GM23338 (cell line): ENCODE measurements around the gene MAST2. TPM values are rescaled to one million over a fixed set of nuclear protein-coding genes. Genes with fewer than 3 reads are reported as not detected.
"Not testable (repeated sequence)": the region's sequence is repeated elsewhere in the genome, so short reads cannot be mapped to it uniquely, and the experiment has no call there.

Experiments used
- ATAC-seq: fragments of 200-7000 bp; cut with Tn5 transposase; 3 replicates; pipeline ENCODE4 v1.9.1; 2020
- DNase-seq: peaks from one replicate; pipeline ENCODE4 v3.0.0-alpha.2; 2015; ENCODE audit warnings: low spot score
- H2AFZ ChIP-seq: fragments of 200-600 bp; sonication (generic); 2 replicates; pipeline ENCODE4 v1.8.0; 2016; ENCODE audit warnings: antibody characterized with exemption, mild to moderate bottlenecking, moderate library complexity
- H3F3A ChIP-seq: fragments of 200-600 bp; sonication (generic); replicated peaks from 2 replicates; pipeline ENCODE4 v1.8.0; 2017; ENCODE audit warnings: antibody characterized with exemption, mixed run types, low read depth
- H3K27ac ChIP-seq: fragments of 200-600 bp; sonication (generic); 2 replicates; pipeline ENCODE4 v1.6.1; 2016; ENCODE audit warnings: low read depth
- H3K27me3 ChIP-seq: fragments of 200-600 bp; sonication (generic); 2 replicates; pipeline ENCODE4 v1.8.0; 2016; ENCODE audit warnings: mild to moderate bottlenecking, mixed run types, moderate library complexity; ENCODE audit not compliant: insufficient read depth
- H3K36me3 ChIP-seq: fragments of 200-600 bp; sonication (generic); 2 replicates; pipeline ENCODE4 v1.8.0; 2016; ENCODE audit warnings: mild to moderate bottlenecking; ENCODE audit not compliant: insufficient read depth
- H3K4me1 ChIP-seq: fragments of 200-600 bp; sonication (generic); 2 replicates; pipeline ENCODE4 v1.8.0; 2016; ENCODE audit warnings: mild to moderate bottlenecking, moderate library complexity; ENCODE audit not compliant: insufficient read depth
- H3K4me2 ChIP-seq: fragments of 200-600 bp; sonication (generic); 2 replicates; pipeline ENCODE4 v1.7.1; 2017; ENCODE audit warnings: mixed run types
- H3K4me3 ChIP-seq: fragments of 200-600 bp; sonication (generic); 2 replicates; pipeline ENCODE4 v1.6.1; 2016; ENCODE audit warnings: mixed run types
- H3K79me2 ChIP-seq: fragments of 200-600 bp; sonication (generic); replicated peaks from 2 replicates; pipeline ENCODE4 v1.8.0; 2017; ENCODE audit warnings: mild to moderate bottlenecking; ENCODE audit not compliant: insufficient read depth
- H3K9me2 ChIP-seq: fragments of 200-600 bp; sonication (generic); 2 replicates; pipeline ENCODE4 v1.8.0; 2017; ENCODE audit not compliant: insufficient read depth
- H4K20me1 ChIP-seq: fragments of 200-600 bp; sonication (generic); replicated peaks from 2 replicates; pipeline ENCODE4 v1.8.0; 2017; ENCODE audit warnings: mild to moderate bottlenecking; ENCODE audit not compliant: insufficient read depth
- H3K27ac Mint-ChIP-seq: 2 replicates; pipeline ENCODE4 v1.8.0; 2020; ENCODE audit warnings: inconsistent platforms, mild to moderate bottlenecking, moderate library complexity, mixed read lengths
- H3K27me3 Mint-ChIP-seq: 3 replicates; pipeline ENCODE4 v1.8.0; 2022; ENCODE audit warnings: low read depth, mild to moderate bottlenecking, moderate library complexity, mixed read lengths, inconsistent platforms; ENCODE audit not compliant: insufficient read depth, poor library complexity
- H3K36me3 Mint-ChIP-seq: 3 replicates; pipeline ENCODE4 v1.8.0; 2021; ENCODE audit warnings: low read depth, mild to moderate bottlenecking, inconsistent platforms, moderate library complexity, mixed read lengths
- H3K4me1 Mint-ChIP-seq: 3 replicates; pipeline ENCODE4 v1.8.0; 2020; ENCODE audit warnings: mild to moderate bottlenecking, inconsistent platforms, mixed read lengths
- H3K4me3 Mint-ChIP-seq: 3 replicates; pipeline ENCODE4 v1.8.0; 2021; ENCODE audit warnings: moderate library complexity, mild to moderate bottlenecking, inconsistent platforms, mixed read lengths
- H3K9me3 Mint-ChIP-seq: 3 replicates; pipeline ENCODE4 v1.8.0; 2020; ENCODE audit warnings: moderate library complexity, mild to moderate bottlenecking, inconsistent platforms, mixed read lengths
- JUNB ChIP-seq: IDR thresholded peaks from one replicate; pipeline ENCODE4 v1.6.1; 2016; ENCODE audit warnings: antibody characterized with exemption; ENCODE audit not compliant: unreplicated experiment
- NANOG ChIP-seq: IDR thresholded peaks from 2 replicates; pipeline ENCODE4 v1.6.1; 2016; ENCODE audit warnings: antibody characterized with exemption, borderline replicate concordance
- POLR2AphosphoS5 ChIP-seq: IDR thresholded peaks from 2 replicates; pipeline ENCODE4 v1.6.1; 2016; ENCODE audit warnings: antibody characterized with exemption, low read depth
- ZNF114 ChIP-seq: fragments of 250-450 bp; sonication (Bioruptor Pico); IDR thresholded peaks from 2 replicates; pipeline ENCODE4 v1.5.0; 2020; ENCODE audit warnings: mild to moderate bottlenecking, moderate library complexity
- polyA plus RNA-seq: library from polyadenylated mRNA; unstranded; fragments of >200 nt; fragmentation: Nextera tagmentation; extraction: Ambion mirVana; gene quantifications from 2 replicates; pipeline ENCODE4 v1.2.1, GENCODE V29; 2016
- total RNA-seq: library from RNA; depleted of rRNA; stranded (reverse); fragments of >200 nt; shearing (Covaris generic); gene quantifications from 2 replicates; pipeline ENCODE4 v1.2.3, GENCODE V29; 2014
- TF ChIP-seq, protein P1 (sequence below): IDR thresholded peaks from one replicate; pipeline ENCODE4 v1.6.1; 2018; ENCODE audit warnings: antibody characterized with exemption; ENCODE audit not compliant: unreplicated experiment
- TF ChIP-seq, protein P2 (sequence below): IDR thresholded peaks from 2 replicates; pipeline ENCODE4 v1.6.1; 2016; ENCODE audit warnings: antibody characterized with exemption
- TF ChIP-seq, protein P3 (sequence below): fragments of 250-450 bp; sonication (Bioruptor Pico); IDR thresholded peaks from 2 replicates; pipeline ENCODE4 v1.5.0; 2020; ENCODE audit warnings: mild to moderate bottlenecking, moderate library complexity

The MAST2 gene
- total and polyA plus RNA-seq, 2 experiments from 2014 or later = 11.5 to 57.7 TPM

DNA sequence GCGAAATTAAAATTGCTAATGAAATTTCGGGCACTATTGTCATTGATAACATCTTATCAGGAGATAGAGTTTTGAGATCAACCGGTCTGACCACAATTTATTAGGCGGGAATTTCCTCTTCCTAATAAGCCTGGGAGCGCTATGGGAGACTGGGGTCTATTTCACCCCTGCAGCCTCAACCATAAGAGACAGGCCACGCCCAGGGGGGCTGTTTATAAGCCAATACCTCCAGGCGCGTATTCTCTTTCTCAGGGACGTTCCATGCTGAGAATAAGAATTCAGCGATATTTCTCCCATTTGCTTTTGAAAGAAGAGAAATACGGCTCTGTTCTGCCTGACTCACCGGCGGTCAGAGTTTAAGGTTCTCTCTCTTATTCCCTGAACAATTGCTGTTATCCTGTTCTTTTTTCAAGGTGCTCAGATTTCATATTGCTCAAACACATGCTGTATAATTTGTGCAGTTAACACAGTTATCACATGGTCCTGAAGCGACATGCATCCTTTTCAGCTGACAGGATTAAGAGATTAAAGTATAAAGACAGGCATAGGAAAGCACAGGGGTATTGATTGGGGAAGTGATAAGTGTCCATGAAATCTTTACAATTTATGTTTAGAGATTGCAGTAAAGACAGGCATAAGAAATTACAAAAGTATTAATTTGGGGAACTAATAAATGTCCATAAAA is 124.0 kb downstream of the MAST2 start:
- Histone ChIP-seq H3K79me2 (peaks cover 29% of the 10 kb centered on the region), H3K27ac (peak overlapping the region; percentile 93), H3K4me1 (peaks cover 59% of the 10 kb centered on the region), H3K4me3 (peak overlapping the region; percentile 48), H3K4me2 (peak overlapping the region; percentile 78)
- H3F3A ChIP-seq, H3K36me3 ChIP-seq, H4K20me1 ChIP-seq, H3K36me3 Mint-ChIP-seq, H2AFZ ChIP-seq, H3K9me3 Mint-ChIP-seq, H3K9me2 ChIP-seq, H3K27me3 ChIP-seq, H3K27me3 Mint-ChIP-seq: not testable (repeated sequence)
- Mint-ChIP-seq H3K4me3 (peak overlapping the region; percentile 61), H3K27ac (peak overlapping the region; percentile 91), H3K4me1 (peaks cover 63% of the 10 kb centered on the region)
- DNase-seq (peak; percentile 68), ATAC-seq (peak; percentile 9; the same call in 2 of the 3 replicates)

DNA sequence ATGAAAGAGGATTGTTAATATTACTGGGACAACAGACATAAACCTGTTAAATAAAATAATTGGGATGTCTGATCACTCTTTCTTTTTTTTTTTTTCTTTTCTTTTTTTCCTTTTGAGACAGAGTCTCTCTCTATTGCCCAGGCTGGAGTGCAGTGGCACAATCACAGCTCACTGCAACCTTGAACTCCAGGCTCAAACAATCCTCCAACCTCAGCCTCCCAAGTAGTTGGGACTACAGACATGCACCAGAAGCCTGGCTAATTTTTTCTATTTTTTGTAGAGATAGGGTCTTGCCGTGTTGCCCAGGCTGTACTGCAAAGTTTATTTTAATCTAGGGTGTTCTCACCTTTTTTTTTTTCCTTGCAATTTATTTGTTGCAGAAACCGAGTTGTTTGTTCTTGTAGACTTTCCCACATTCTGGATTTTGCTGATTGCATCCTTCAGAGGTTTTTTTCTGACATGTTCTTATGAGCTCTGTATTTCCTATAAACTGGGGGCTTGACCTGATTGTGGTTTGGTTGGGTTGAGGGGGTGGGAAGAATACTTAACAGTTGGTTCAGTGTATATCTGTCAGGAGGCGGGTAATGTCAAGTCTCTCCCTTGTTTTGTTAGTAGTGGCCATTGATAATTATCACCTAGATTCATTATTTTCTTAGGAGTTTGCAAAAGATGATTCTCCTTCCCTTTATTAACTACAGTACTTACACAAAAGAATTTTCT is 125.2 kb downstream of the MAST2 start:
- peaks cover 5% of the 10 kb centered on the region for H3K27me3 Mint-ChIP-seq
- H3K4me1 ChIP-seq = peaks cover 59% of the 10 kb centered on the region
- H3K4me2 ChIP-seq = peak overlapping the region; percentile 78
- no peaks in the 10 kb centered on the region for H3K36me3 ChIP-seq
- H4K20me1 ChIP-seq = no peaks in the 10 kb centered on the region
- H3K4me3 Mint-ChIP-seq = no peak overlapping the region
- no peak overlapping the region for H2AFZ ChIP-seq
- H3K27ac Mint-ChIP-seq = peak overlapping the region; percentile 85
- H3K9me3 Mint-ChIP-seq = no peaks in the 10 kb centered on the region
- peaks cover 59% of the 10 kb centered on the region for H3K4me1 Mint-ChIP-seq
- DNase-seq (no peak), ATAC-seq (no peak)
- peaks cover 29% of the 10 kb centered on the region for H3K79me2 ChIP-seq
- H3F3A ChIP-seq = no peaks in the 10 kb centered on the region
- no peaks in the 10 kb centered on the region for H3K9me2 ChIP-seq
- H3K36me3 Mint-ChIP-seq = no peaks in the 10 kb centered on the region; the same call in 2 of the 3 replicates
- H3K27me3 ChIP-seq = no peaks in the 10 kb centered on the region
- peak overlapping the region; percentile 84 for H3K27ac ChIP-seq
- peak overlapping the region; percentile 26 for H3K4me3 ChIP-seq
- no peak for TF ChIP-seq ZNF114 (CRISPR knock-in tag)
- TF ChIP-seq, protein P1, sequence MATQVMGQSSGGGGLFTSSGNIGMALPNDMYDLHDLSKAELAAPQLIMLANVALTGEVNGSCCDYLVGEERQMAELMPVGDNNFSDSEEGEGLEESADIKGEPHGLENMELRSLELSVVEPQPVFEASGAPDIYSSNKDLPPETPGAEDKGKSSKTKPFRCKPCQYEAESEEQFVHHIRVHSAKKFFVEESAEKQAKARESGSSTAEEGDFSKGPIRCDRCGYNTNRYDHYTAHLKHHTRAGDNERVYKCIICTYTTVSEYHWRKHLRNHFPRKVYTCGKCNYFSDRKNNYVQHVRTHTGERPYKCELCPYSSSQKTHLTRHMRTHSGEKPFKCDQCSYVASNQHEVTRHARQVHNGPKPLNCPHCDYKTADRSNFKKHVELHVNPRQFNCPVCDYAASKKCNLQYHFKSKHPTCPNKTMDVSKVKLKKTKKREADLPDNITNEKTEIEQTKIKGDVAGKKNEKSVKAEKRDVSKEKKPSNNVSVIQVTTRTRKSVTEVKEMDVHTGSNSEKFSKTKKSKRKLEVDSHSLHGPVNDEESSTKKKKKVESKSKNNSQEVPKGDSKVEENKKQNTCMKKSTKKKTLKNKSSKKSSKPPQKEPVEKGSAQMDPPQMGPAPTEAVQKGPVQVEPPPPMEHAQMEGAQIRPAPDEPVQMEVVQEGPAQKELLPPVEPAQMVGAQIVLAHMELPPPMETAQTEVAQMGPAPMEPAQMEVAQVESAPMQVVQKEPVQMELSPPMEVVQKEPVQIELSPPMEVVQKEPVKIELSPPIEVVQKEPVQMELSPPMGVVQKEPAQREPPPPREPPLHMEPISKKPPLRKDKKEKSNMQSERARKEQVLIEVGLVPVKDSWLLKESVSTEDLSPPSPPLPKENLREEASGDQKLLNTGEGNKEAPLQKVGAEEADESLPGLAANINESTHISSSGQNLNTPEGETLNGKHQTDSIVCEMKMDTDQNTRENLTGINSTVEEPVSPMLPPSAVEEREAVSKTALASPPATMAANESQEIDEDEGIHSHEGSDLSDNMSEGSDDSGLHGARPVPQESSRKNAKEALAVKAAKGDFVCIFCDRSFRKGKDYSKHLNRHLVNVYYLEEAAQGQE = no peak
- no peak for TF ChIP-seq NANOG
- TF ChIP-seq, protein P2, sequence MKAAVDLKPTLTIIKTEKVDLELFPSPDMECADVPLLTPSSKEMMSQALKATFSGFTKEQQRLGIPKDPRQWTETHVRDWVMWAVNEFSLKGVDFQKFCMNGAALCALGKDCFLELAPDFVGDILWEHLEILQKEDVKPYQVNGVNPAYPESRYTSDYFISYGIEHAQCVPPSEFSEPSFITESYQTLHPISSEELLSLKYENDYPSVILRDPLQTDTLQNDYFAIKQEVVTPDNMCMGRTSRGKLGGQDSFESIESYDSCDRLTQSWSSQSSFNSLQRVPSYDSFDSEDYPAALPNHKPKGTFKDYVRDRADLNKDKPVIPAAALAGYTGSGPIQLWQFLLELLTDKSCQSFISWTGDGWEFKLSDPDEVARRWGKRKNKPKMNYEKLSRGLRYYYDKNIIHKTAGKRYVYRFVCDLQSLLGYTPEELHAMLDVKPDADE = no peak
- TF ChIP-seq POLR2AphosphoS5 = no peak
- no peak for TF ChIP-seq JUNB
- TF ChIP-seq, protein P3, sequence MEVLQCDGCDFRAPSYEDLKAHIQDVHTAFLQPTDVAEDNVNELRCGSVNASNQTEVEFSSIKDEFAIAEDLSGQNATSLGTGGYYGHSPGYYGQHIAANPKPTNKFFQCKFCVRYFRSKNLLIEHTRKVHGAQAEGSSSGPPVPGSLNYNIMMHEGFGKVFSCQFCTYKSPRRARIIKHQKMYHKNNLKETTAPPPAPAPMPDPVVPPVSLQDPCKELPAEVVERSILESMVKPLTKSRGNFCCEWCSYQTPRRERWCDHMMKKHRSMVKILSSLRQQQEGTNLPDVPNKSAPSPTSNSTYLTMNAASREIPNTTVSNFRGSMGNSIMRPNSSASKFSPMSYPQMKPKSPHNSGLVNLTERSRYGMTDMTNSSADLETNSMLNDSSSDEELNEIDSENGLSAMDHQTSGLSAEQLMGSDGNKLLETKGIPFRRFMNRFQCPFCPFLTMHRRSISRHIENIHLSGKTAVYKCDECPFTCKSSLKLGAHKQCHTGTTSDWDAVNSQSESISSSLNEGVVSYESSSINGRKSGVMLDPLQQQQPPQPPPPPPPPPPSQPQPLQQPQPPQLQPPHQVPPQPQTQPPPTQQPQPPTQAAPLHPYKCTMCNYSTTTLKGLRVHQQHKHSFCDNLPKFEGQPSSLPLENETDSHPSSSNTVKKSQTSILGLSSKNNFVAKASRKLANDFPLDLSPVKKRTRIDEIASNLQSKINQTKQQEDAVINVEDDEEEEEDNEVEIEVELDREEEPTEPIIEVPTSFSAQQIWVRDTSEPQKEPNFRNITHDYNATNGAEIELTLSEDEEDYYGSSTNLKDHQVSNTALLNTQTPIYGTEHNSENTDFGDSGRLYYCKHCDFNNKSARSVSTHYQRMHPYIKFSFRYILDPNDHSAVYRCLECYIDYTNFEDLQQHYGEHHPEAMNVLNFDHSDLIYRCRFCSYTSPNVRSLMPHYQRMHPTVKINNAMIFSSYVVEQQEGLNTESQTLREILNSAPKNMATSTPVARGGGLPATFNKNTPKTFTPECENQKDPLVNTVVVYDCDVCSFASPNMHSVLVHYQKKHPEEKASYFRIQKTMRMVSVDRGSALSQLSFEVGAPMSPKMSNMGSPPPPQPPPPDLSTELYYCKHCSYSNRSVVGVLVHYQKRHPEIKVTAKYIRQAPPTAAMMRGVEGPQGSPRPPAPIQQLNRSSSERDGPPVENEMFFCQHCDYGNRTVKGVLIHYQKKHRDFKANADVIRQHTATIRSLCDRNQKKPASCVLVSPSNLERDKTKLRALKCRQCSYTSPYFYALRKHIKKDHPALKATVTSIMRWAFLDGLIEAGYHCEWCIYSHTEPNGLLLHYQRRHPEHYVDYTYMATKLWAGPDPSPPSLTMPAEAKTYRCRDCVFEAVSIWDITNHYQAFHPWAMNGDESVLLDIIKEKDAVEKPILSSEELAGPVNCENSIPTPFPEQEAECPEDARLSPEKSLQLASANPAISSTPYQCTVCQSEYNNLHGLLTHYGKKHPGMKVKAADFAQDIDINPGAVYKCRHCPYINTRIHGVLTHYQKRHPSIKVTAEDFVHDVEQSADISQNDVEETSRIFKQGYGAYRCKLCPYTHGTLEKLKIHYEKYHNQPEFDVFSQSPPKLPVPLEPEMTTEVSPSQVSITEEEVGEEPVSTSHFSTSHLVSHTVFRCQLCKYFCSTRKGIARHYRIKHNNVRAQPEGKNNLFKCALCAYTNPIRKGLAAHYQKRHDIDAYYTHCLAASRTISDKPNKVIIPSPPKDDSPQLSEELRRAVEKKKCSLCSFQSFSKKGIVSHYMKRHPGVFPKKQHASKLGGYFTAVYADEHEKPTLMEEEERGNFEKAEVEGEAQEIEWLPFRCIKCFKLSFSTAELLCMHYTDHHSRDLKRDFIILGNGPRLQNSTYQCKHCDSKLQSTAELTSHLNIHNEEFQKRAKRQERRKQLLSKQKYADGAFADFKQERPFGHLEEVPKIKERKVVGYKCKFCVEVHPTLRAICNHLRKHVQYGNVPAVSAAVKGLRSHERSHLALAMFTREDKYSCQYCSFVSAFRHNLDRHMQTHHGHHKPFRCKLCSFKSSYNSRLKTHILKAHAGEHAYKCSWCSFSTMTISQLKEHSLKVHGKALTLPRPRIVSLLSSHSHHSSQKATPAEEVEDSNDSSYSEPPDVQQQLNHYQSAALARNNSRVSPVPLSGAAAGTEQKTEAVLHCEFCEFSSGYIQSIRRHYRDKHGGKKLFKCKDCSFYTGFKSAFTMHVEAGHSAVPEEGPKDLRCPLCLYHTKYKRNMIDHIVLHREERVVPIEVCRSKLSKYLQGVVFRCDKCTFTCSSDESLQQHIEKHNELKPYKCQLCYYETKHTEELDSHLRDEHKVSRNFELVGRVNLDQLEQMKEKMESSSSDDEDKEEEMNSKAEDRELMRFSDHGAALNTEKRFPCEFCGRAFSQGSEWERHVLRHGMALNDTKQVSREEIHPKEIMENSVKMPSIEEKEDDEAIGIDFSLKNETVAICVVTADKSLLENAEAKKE = no peak
